Fibroblast of lung (primary cell): ENCODE results near the gene PTGDS.

Source experiments
- CTCF ChIP-seq, 2 donors: IDR thresholded peaks in 1 of 2; conservative IDR thresholded peaks in 1 of 2; 1 replicate in 1 of 2; 2 replicates in 1 of 2; pipeline ENCODE4 v1.5.1; 2011 to 2012; ENCODE audit warnings: low read length in 2 of 2, control low read depth in 1 of 2, inconsistent platforms in 1 of 2, low read depth in 1 of 2, mild to moderate bottlenecking in 1 of 2
- EZH2 ChIP-seq: IDR thresholded peaks from 2 replicates; pipeline ENCODE4 v1.5.1; 2012; ENCODE audit warnings: low read length, control low read depth, mild to moderate bottlenecking; ENCODE audit errors: missing control alignments

GRCh38 chr9:136947028-136947891, 30.0 kb upstream of the PTGDS start:
- no peak for TF ChIP-seq CTCF (conservative IDR thresholded peaks at IDR 0.05 in 1 of 2, IDR thresholded peaks at IDR 0.05 in 1 of 2; ENCODE audit: low read depth in 1 of 2, low read length in 2 of 2)
- no peak for TF ChIP-seq EZH2
